ENCODE results near the gene IRGC.

GRCh38 chr19:43692385-43692784 is 23.5 kb upstream of the IRGC start:
- TF ChIP-seq POLR2A (IDR thresholded peaks at IDR 0.05) (no peak), CTCF (IDR thresholded peaks at IDR 0.05 in 4 of 5, conservative IDR thresholded peaks at IDR 0.05 in 1 of 5) (no peak)
